H1 (cell line): ENCODE data around the gene GPC6. TPM values are rescaled to one million over a fixed set of nuclear protein-coding genes. Genes with fewer than 3 reads are reported as not detected.

ENCODE experiments used
- BCL11A ChIP-seq, 2 experiments: IDR thresholded peaks; one replicate each; pipeline ENCODE4 v1.6.1; 2011; ENCODE audit warnings: low read depth in 2 of 2, low read length in 2 of 2, mild to moderate bottlenecking in 2 of 2
- BRCA1 ChIP-seq: IDR thresholded peaks from 2 replicates; pipeline ENCODE4 v1.6.1; 2012; ENCODE audit warnings: low read depth, low read length, improper control_type of control experiment
- CHD2 ChIP-seq: IDR thresholded peaks from 2 replicates; pipeline ENCODE4 v1.6.1; 2012; ENCODE audit warnings: low read length, improper control_type of control experiment
- EP300 ChIP-seq, 2 experiments: IDR thresholded peaks; 1 replicate in 1 of 2; 2 replicates in 1 of 2; pipeline ENCODE4 v1.6.1; 2011 to 2012; ENCODE audit warnings: low read depth in 2 of 2, low read length in 2 of 2, mild to moderate bottlenecking in 2 of 2, borderline replicate concordance in 1 of 2, inconsistent platforms in 1 of 2, moderate library complexity in 1 of 2
- PHF8 ChIP-seq: fragments of 200-600 bp; sonication (generic); conservative IDR thresholded peaks from 2 replicates; pipeline ENCODE4 v1.7.1; 2012; ENCODE audit warnings: low read depth, mild to moderate bottlenecking, inconsistent platforms, low read length, moderate library complexity
- RNF2 ChIP-seq: fragments of 200-900, 300-1000 bp; sonication (generic); IDR thresholded peaks from 2 replicates; pipeline ENCODE4 v1.7.1; 2016; ENCODE audit warnings: borderline replicate concordance, low read depth, mild to moderate bottlenecking, antibody characterized with exemption, low read length; ENCODE audit not compliant: poor library complexity, severe bottlenecking; ENCODE audit errors: missing control alignments
- SRF ChIP-seq: IDR thresholded peaks from 2 replicates; pipeline ENCODE4 v1.6.1; 2011; ENCODE audit warnings: mild to moderate bottlenecking, low read depth, low read length, moderate library complexity
- polyA plus RNA-seq, 7 experiments: library from polyadenylated mRNA; depleted of rRNA in 3 of 7; stranded (reverse) in 5 of 7; unstranded in 2 of 7; fragments of >200 nt in 5 of 7; fragments of 200-250 nt in 2 of 7; gene quantifications; 1 replicate in 5 of 7; 2 replicates in 1 of 7; 4 replicates in 1 of 7; pipeline versions ENCODE4 v1.2.1 to v1.2.3, GENCODE V29; 2011 to 2013; ENCODE audit warnings: missing spikeins in 2 of 7, mixed read lengths in 2 of 7
- total RNA-seq: library from RNA; stranded (reverse); fragmentation: NEBNext Ultra II Directional; extraction: Animal tissue kit (Norgen Biotek cat#: 25700); gene quantifications from 2 replicates; pipeline ENCODE4 v1.2.1, GENCODE V29; 2021
- TF ChIP-seq, protein P1 (sequence below): IDR thresholded peaks from 2 replicates; pipeline ENCODE4 v1.6.1; 2012; ENCODE audit warnings: inconsistent platforms

The GPC6 gene
- total and polyA plus RNA-seq, 2 of the 8 experiments (the other 6 are each of a cell fraction or from before 2014, with no cell fraction given) = 5.4 to 12.0 TPM

DNA sequence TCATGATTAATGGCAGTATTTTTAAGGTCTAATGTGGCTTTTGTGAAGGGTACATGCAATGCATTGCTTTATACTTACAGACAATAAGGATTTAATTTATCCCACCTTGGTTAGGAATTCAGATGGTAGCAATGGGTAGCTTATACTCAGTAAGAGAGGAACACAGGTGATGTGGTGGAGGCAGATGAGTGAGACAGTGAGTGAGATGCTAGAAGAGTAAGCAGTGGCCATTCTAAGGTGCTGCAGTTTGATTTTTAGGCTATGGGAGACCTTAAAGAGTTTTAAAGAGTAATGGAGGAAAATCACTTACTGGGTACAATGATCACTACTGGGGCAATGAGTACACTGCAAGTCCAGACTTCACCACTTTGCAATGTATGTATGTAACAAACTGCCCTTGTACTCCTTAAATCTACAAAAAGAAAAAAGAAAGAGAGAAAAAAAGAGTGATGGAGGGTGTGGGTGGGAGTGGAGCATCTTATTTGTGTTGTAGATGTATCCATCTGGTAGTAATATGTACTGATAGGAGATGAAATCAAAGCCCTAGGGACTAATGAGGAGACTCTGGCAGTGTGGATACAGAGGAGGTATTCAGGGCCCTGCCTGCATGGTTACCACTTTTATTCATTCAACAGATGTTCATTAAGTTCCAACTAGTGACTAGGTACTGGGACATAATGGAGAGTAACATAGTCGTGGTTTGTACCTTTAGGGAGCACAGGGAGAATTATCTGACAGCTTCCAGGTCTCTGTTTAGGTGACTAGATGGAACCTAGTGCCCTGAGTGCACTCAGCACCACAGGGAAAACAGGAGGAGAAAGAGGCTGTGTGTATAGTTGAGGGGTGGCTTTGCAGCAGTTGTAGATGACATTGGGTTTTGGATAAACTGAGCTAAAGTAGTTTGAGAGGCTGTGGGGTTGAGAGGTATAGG, 99.0 kb downstream of the GPC6 start (continued):
- TF ChIP-seq EP300 (IDR thresholded peaks at IDR 0.05; ENCODE audit: borderline replicate concordance in 1 of 2, low read depth in 2 of 2, low read length in 2 of 2) (no peak), BRCA1 (no peak), SRF (no peak), RNF2 (no peak), CHD2 (no peak), PHF8 (no peak), BCL11A (IDR thresholded peaks at IDR 0.05; ENCODE audit: low read depth in 2 of 2, low read length in 2 of 2) (no peak)
- TF ChIP-seq, protein P1, sequence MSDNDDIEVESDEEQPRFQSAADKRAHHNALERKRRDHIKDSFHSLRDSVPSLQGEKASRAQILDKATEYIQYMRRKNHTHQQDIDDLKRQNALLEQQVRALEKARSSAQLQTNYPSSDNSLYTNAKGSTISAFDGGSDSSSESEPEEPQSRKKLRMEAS = no peak
- TF ChIP-seq, all 59 proteins: peak for 0
